Thoracic aorta (tissue), 2 donors: ENCODE data around the gene MAML3. TPM values are rescaled to one million over a fixed set of nuclear protein-coding genes. Genes with fewer than 3 reads are reported as not detected.

Experiments used
- ATAC-seq: fragments of 150-250 bp; one replicate; pipeline ENCODE4 v1.8.0; 2017; ENCODE audit warnings: low read depth; ENCODE audit not compliant: insufficient number of reproducible peaks, low FRiP score
- DNase-seq: peaks from one replicate; pipeline ENCODE4 v3.0.0-alpha.2; 2020; ENCODE audit warnings: low spot score
- H3K27ac ChIP-seq, 2 donors: fragments of 200-600 bp; sonication (generic); 1 replicate in 1 of 2; 2 replicates in 1 of 2; pipeline ENCODE4 v1.5.1; 2016; ENCODE audit warnings: mild to moderate bottlenecking in 2 of 2, moderate library complexity in 2 of 2
- H3K27me3 ChIP-seq: fragments of 200-600 bp; sonication (generic); replicated peaks from 2 replicates; pipeline ENCODE4 v1.6.0; 2016; ENCODE audit warnings: mild to moderate bottlenecking; ENCODE audit not compliant: insufficient read depth
- H3K36me3 ChIP-seq: fragments of 200-600 bp; sonication (generic); one replicate; pipeline ENCODE4 v1.5.1; 2016
- H3K4me1 ChIP-seq, 2 donors: fragments of 200-600 bp; sonication (generic); 1 replicate in 1 of 2; 2 replicates in 1 of 2; pipeline versions ENCODE4 v1.5.1 to v1.6.0; 2016; ENCODE audit warnings: low read depth in 2 of 2, mild to moderate bottlenecking in 1 of 2; ENCODE audit not compliant: control insufficient read depth in 1 of 2
- H3K4me3 ChIP-seq: fragments of 200-600 bp; sonication (generic); 2 replicates; pipeline ENCODE4 v1.5.1; 2016; ENCODE audit warnings: mild to moderate bottlenecking
- H3K9me3 ChIP-seq: fragments of 200-600 bp; sonication (generic); 2 replicates; pipeline ENCODE4 v1.5.1; 2016
- CTCF ChIP-seq: fragments of 200-600 bp; sonication (generic); IDR thresholded peaks from one replicate; pipeline ENCODE4 v1.5.1; 2019; ENCODE audit warnings: antibody characterized with exemption
- total RNA-seq, 2 donors: library from RNA; depleted of rRNA; stranded (reverse); fragments of >200 nt; gene quantifications; one replicate each; pipeline versions ENCODE4 v1.1.0 to v1.2.3, GENCODE V29; 2016

The MAML3 gene
- total RNA-seq, 2 donors from 2014 or later = 7.3 to 14.1 TPM

DNA sequence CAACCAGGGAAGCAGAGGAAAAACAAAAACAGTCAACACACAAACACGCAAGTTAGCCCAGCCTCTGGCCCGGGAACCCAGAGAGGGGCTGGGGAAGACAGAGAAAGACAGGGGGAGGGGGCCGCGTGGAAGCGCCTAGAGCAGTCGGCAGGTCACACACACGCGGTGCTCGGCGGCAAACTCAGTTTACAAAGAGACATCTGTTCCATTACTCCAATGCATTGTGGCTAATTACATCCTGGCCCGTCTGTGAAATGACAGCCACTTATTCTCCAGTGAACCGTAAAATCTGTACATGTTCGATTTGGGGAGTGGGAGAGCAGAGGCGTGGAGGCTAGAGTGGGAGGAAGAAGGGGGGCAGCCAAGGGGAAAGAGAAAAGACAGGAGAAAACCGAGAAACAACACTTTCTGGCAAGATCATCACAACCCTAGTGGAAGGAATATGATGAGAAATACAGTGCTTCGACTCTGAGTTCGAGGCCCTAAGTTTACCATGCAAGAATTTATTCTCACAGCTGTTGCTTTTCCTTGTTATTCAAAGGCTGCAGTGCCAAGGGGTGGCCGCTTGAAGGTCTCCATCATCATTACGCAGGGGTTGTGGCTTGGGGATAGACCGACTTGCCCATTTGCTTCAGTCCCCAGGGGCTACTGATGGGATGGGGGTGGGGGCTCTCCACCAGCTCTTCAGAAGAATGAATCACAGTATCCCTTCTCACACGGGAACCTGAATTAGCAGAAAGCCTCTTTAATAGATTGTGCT lies 320.7 kb downstream of the MAML3 start:
- no peak for TF ChIP-seq CTCF

DNA sequence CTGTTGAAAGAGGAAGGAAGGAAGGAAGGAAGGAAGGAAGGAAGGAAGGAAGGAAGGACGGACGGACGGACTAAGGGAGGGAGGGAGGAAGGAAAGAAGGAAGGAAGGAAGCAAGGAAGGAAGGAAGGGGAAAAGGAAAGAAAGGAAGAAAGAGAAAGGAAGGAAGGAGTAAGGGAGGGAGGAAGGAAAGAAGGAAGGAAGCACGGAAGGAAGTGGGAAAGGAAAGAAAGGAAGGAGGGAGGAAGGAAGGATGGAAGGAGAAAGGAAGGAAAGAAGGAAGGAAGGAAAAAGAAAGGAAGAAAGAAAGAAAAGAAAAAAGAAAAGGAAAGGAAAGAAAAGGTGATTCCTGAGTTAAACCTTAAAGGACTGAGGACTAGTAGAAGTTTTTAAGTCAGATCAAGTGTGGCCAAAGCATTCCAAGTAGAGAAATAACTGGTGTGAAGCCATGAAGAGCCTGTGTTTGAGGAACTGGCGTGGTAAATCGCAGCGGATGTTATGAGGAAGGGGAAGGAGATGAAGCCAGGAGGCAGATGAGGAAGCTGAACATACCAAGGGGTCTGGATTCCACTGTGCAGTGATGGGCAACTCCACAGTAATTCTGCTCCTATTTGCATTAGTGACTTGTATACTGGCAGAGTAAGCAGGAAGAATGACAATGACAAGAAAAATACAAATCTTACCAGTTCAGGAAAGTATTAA lies 324.9 kb downstream of the MAML3 start:
- no peaks in the 10 kb centered on the region for H3K36me3 ChIP-seq
- no peak for ATAC-seq
- H3K27ac ChIP-seq = no peak overlapping the region
- no peak for DNase-seq
- no peak overlapping the region for H3K4me3 ChIP-seq
- H3K4me1 ChIP-seq = no peaks in the 10 kb centered on the region
- H3K27me3 ChIP-seq = no peaks in the 10 kb centered on the region
- TF ChIP-seq CTCF = no peak
- no peaks in the 10 kb centered on the region for H3K9me3 ChIP-seq

More for the DNA sequence above, 320.7 kb downstream of the MAML3 start:
- Histone ChIP-seq H3K27me3 (no peaks in the 10 kb centered on the region), H3K4me3 (no peak overlapping the region), H3K27ac (no peak overlapping the region), H3K36me3 (no peaks in the 10 kb centered on the region), H3K4me1 (no peaks in the 10 kb centered on the region), H3K9me3 (no peaks in the 10 kb centered on the region)
- ATAC-seq = no peak
- no peak for DNase-seq

DNA sequence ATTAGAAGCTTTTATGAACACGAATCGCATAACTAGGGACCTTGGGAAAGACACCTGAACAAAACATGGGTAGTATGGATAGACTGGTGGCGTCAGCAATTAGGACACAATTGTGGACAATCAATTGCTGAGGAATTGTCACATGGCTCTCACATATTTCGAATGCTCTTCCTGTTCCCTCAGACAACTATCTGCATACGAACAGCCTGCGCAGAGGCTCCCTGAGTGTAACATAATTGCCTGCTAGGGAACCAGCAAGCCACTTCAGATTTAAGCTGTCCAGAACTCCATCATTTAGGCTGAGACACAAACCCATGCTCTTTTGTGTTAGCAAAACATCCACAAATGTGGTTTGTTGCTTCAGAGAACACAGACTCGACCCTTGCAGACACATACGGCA lies 327.6 kb downstream of the MAML3 start:
- Histone ChIP-seq H3K4me3 (no peak overlapping the region), H3K36me3 (no peaks in the 10 kb centered on the region), H3K9me3 (no peaks in the 10 kb centered on the region), H3K27me3 (no peaks in the 10 kb centered on the region), H3K4me1 (no peaks in the 10 kb centered on the region), H3K27ac (no peak overlapping the region)
- DNase-seq (no peak), ATAC-seq (no peak)
- no peak for TF ChIP-seq CTCF

GRCh38 chr4:139825523-139826014 lies 328.4 kb downstream of the MAML3 start:
- Histone ChIP-seq H3K27ac (no peak overlapping the region), H3K27me3 (no peaks in the 10 kb centered on the region)
- ATAC-seq = no peak

More at GRCh38 chr4:139825523-139826014, 328.4 kb downstream of the MAML3 start:
- no peaks in the 10 kb centered on the region for H3K4me1 ChIP-seq
- no peaks in the 10 kb centered on the region for H3K9me3 ChIP-seq
- DNase-seq = no peak
- H3K4me3 ChIP-seq = no peak overlapping the region
- TF ChIP-seq CTCF = no peak
- H3K36me3 ChIP-seq = no peaks in the 10 kb centered on the region
